ENCODE data around the gene ATP7B. TPM values are rescaled to one million over a fixed set of nuclear protein-coding genes. Genes with fewer than 3 reads are reported as not detected.

The ATP7B gene
- total RNA-seq, 6 donors from 2014 or later, result 3.5 to 27.2 (median 5.9) TPM

DNA sequence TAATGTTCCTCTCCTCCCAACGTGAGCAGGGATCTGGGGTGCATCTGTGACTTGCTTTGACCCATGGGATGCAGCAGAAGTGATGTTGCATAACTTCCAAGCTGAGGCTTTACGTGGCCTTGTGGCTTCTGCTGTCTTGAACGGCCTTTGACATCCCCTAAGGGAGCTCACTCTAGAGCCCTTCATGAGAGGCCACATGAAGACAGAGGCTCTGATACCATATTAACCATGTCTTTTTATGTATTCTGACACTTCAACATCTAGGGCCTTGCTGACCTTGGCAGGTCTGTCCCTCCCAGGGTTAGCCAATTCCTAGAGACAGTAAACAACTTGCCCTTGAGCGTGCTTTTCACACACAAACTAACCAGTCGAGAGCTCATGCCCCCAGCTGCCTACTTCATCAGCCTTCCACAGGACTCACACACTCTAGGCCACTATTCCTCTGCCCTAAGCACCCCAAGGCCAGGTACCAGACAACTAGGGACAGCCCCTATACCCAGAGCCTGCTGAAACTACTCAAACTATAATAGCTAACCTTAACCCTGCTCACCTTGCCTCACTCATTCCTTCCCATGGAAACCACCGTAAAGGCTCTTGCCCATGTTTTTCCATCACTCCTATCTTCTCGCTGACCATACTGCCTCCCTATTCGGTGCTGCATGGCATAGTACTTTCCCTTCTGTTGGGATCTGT, 104.1 kb downstream of the ATP7B start:
- TF ChIP-seq EP300 (IDR thresholded peaks at IDR 0.05) (no peak), POLR2A (IDR thresholded peaks at IDR 0.05) (no peak), CTCF (IDR thresholded peaks at IDR 0.05) (no peak), POLR2AphosphoS5 (IDR thresholded peaks at IDR 0.05) (no peak)
- Histone ChIP-seq H3K4me3 (no peak overlapping the region), H3K27ac (no peak overlapping the region), H3K4me1 (no peaks in the 10 kb centered on the region), H3K9me3 (no peaks in the 10 kb centered on the region), H3K36me3 (no peaks in the 10 kb centered on the region), H3K27me3 (no peaks in the 10 kb centered on the region)
- no peak for DNase-seq
- ATAC-seq (ENCODE audit: low FRiP score in 2 of 2), result no peak
- WGBS, 2 donors, result 68 to 74% methylated on average over 8 of the region's 8 CpGs

DNA sequence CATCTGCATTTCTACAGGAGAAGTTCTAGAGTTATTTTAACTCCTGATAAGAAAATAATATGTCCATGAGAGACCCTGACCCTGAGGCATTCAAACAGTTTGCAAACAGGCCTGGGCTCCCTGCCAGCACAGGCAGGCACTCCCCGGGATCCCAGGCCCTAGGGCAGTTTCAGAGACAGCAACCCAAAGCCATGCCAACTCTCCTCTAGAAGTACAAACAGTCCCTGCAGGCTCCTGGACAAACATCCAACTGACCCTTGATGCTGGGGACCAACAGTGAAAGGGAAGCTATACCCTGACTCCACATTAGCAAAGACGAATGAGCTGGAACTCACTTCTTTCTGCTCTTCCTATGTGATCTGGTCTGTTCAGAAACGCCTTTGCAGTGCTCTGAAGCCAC, 104.7 kb downstream of the ATP7B start:
- Histone ChIP-seq H3K27ac (no peak overlapping the region), H3K27me3 (no peaks in the 10 kb centered on the region), H3K4me1 (no peaks in the 10 kb centered on the region), H3K4me3 (no peak overlapping the region), H3K9me3 (no peaks in the 10 kb centered on the region), H3K36me3 (no peaks in the 10 kb centered on the region)
- DNase-seq (no peak), ATAC-seq (ENCODE audit: low FRiP score in 2 of 2) (no peak)
- 50 to 67% methylated on average over 3 of the region's 3 CpGs for whole genome bisulfite sequencing, 2 donors
- TF ChIP-seq EP300 (IDR thresholded peaks at IDR 0.05), result no peak
- TF ChIP-seq POLR2AphosphoS5 (IDR thresholded peaks at IDR 0.05), result no peak
- TF ChIP-seq POLR2A (IDR thresholded peaks at IDR 0.05), result no peak
- TF ChIP-seq CTCF (IDR thresholded peaks at IDR 0.05), result no peak

- TF ChIP-seq POLR2A (IDR thresholded peaks at IDR 0.05), result no peak
- TF ChIP-seq CTCF (IDR thresholded peaks at IDR 0.05), result no peak
- Histone ChIP-seq H3K27me3 (no peaks in the 10 kb centered on the region), H3K4me3 (no peak overlapping the region), H3K9me3 (no peaks in the 10 kb centered on the region), H3K36me3 (no peaks in the 10 kb centered on the region), H3K27ac (no peak overlapping the region), H3K4me1 (no peaks in the 10 kb centered on the region)
- ATAC-seq (ENCODE audit: low FRiP score in 2 of 2) (no peak), DNase-seq (no peak)
- WGBS, 2 donors, result 48 to 100% methylated on average over 4 to 6 of the region's 6 CpGs
These were observed 105.5 kb downstream of the ATP7B start for GRCh38 chr13:51905787-51906186.

DNA sequence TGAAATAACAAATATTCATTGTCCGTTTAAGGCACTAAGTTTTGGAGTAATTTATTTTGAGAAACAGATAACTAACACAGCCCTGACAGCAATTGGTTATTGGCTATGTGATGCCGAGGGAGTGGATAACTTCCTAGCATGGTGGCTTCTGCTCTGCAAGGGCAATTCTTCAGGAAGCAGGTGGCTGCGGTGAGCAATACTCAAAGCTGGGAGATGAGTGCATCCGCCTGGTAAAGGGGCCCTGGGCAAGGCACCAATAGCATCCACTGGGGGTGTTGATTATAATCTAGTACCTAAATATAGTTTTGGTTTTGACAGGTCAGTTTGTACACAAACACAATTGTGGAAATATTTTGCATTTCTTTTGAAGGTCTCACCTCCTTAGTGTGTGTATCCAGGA, 108.5 kb downstream of the ATP7B start:
- DNase-seq (no peak), ATAC-seq (ENCODE audit: low FRiP score in 2 of 2) (no peak)
- Histone ChIP-seq H3K4me3 (no peak overlapping the region), H3K9me3 (no peaks in the 10 kb centered on the region), H3K27ac (no peak overlapping the region), H3K36me3 (no peaks in the 10 kb centered on the region), H3K4me1 (no peaks in the 10 kb centered on the region), H3K27me3 (no peaks in the 10 kb centered on the region)
- TF ChIP-seq CTCF (IDR thresholded peaks at IDR 0.05) (no peak), EP300 (IDR thresholded peaks at IDR 0.05) (no peak), POLR2A (IDR thresholded peaks at IDR 0.05) (no peak), POLR2AphosphoS5 (IDR thresholded peaks at IDR 0.05) (no peak)
- WGBS, 2 donors, result 71 to 87% methylated on average over 4 of the region's 4 CpGs

- Histone ChIP-seq H3K27ac (no peak overlapping the region), H3K36me3 (no peaks in the 10 kb centered on the region)
- TF ChIP-seq EP300 (IDR thresholded peaks at IDR 0.05) (no peak), POLR2A (IDR thresholded peaks at IDR 0.05) (no peak), CTCF (IDR thresholded peaks at IDR 0.05) (no peak), POLR2AphosphoS5 (IDR thresholded peaks at IDR 0.05) (no peak)
These were observed 110.8 kb downstream of the ATP7B start for GRCh38 chr13:51900471-51900870.

More at GRCh38 chr13:51900471-51900870, 110.8 kb downstream of the ATP7B start:
- no peak for DNase-seq
- H3K27me3 ChIP-seq, result no peaks in the 10 kb centered on the region
- no peak for ATAC-seq (ENCODE audit: low FRiP score in 2 of 2)
- no peaks in the 10 kb centered on the region for H3K9me3 ChIP-seq
- WGBS, 2 donors, result 75 to 83% methylated on average over 1 of the region's 1 CpG
- H3K4me1 ChIP-seq, result no peaks in the 10 kb centered on the region
- no peak overlapping the region for H3K4me3 ChIP-seq
